HG02870 (cell line): ENCODE measurements around the gene RWDD4.

ENCODE experiments used
- ATAC-seq: cut with Tn5 transposase; IDR thresholded peaks from one replicate; pipeline ENCODE4 v1.9.1; 2021; ENCODE audit warnings: mild to moderate bottlenecking, moderate library complexity; ENCODE audit not compliant: unreplicated experiment

The RWDD4 gene

DNA sequence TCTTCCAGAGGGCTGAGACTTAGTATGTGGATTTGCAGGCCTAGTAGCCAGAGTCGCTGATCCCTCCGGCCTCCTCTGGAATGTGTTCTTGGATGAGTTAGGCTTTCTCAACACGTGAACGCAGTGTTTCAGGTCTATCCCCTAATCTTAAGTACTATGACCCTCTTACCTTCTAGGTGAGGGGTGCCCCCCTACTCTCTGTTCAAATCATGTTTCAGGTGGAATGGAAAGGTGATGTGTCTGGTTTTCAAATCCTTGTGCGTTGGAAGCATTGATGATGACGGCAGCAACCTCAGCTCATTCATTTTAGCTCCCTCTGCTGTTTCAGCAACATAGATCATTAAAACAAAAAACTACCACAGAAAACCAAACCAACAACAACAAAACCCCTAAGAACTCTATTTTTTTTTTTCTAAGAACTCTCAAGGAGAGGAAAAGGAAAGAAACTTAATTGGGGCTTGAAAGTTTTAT lies 56.4 kb downstream of the RWDD4 start:
- no peak for ATAC-seq

DNA sequence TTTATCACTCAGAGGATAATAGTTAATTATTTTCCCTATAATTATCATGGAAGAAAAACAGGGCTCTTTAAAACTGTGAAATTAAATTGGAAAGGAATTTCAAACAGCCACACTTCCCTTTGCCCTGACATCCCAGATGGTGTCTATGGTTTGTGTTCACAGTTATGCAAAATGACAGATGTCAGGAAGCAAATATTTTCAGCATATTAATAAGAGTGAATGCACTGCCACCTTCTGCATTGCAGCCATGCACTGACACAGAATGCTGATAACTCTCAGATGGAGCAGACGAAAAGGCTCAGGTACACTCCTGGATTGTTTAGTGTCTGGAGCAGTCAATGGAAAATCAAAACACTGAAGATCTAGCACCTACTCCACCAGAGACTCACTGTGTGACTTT lies 57.6 kb downstream of the RWDD4 start:
- ATAC-seq = no peak

DNA sequence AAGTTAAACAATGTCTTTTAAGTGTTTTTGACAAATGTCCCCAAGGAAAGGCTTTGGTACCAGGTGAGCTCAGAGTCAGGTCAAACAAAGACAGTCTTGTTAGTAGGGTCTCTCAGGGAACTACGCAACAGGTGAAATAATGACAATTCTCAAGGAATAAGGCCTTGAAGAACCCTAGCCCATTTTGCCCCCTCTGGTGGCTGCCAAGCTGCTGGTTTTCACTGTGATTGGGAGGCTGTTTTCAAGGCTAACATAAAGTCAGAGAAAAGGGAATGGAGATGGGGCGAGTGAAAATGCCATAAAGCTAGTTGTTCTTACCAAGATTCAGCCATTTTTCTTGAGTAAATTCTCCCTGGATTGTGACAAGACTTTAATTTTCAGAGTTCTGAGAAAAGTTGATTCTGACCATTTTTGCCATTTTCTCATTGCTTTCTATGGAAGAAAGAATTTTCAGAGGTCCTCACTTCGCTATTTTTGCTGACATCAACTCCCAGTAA lies 58.7 kb downstream of the RWDD4 start:
- ATAC-seq = no peak

DNA sequence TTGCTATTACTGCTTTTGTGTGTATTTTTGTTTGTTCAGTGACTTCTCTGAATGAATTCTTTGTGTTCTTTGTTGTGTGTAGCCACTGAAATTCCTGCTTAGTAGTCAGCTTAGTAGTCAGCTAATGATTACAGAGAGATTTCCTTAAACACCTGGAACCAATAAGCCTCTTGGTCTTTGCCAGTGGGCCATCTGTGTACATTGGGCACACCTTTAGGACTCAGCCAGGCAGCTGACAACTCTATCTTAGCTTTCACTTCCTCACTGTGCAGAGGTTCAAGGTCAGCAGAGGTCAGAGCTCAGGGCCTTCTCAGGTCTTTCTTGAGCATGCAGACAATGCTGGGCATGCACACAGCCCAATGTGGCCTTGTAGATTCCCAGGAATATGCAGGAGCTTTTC lies 59.3 kb downstream of the RWDD4 start:
- ATAC-seq = peak; percentile 59

DNA sequence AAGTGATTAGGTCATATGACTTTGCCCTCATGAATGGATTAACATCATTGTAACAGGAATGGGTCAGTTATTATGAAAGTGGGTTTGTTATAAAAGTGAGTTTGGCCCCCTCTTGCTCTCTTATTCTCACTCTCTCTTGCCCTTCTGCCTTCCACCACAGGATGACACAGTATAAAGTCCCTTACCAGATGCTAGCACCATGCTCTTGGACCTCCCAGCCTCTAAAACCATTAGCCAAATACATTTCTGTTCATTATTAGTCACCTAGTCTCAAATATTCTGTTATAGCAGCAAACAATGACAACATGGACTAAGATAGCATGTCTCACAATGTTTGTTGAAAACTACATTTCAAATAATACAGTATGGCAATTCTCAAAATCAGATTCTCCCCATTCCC lies 59.7 kb downstream of the RWDD4 start:
- peak; percentile 11 for ATAC-seq

DNA sequence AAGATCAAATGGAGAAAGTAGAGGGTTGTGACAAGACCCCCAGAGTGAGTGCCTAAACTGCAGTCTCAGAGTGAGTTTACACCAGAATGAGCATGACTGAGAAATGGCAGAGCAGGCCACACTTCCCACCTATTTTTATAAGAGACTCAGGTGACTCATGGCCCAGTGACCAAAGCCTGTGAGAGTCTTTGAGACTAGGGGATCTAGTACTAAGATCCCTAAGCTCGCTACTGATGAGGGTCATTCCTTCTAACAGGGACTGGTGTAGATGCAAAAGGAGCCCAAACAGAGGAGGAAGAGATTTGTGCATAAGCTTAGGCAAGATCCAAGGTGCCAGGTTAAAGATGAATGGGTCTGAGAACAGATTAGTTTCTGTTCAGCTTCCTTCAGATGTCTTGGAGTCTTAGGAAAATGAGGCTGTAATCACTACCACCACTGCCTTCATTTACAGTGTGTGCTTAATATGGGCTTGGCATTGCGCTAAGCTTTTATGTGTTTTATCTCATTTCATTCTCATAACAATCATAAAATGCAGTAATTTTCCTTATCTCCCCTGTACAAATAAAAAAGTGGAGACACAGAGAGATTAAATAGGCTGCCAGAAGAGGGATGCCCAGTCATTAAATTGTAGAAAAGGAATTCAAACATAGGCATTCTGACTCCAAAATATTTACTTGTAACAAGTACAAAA lies 62.8 kb downstream of the RWDD4 start:
- no peak for ATAC-seq

DNA sequence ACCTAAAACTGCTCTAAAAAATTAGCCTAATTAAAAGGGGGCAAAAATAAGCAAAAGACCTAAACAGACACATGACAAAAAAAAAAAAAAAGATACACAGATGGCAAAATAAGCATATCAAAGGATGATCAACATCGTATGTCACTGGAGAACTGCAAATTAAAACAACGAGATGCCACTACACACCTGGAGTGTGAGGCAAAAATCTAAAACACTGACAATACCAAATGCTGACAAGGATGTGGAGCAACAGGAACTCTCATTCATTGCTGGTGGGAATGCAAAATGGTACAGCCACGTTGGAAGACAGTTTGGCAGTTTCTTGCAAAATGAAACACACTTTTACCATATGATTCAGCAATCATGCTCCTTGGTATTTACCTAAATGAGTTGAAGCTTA lies 64.2 kb downstream of the RWDD4 start:
- ATAC-seq = no peak

DNA sequence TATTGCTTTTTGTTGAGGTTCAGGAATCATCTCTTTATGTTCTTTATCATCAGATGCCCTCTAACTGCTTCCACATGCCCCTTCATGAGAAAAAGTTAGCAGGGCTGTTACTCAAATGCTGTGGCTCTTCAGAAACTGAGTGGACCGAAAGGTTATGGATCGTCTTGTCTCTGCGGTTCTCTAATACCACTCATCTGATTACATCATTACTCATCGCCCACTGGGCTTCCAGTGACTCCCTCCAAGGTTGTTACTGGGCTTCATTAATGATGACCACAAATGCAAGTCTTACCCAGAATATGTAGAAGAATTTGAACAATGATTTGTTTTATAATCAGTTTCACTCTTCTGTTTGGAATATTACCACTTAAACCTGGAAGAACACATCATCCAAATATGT lies 67.7 kb downstream of the RWDD4 start:
- ATAC-seq = no peak
